Type B pancreatic cell (in vitro differentiated cells): ENCODE results near the gene SEC22A. TPM values are rescaled to one million over a fixed set of nuclear protein-coding genes. Genes with fewer than 3 reads are reported as not detected.

Experiments used
- DNase-seq: peaks from one replicate; pipeline ENCODE4 v3.0.0; 2021; ENCODE audit warnings: mixed read lengths; ENCODE audit not compliant: unreplicated experiment; ENCODE audit errors: extremely low spot score
- H3K27ac Mint-ChIP-seq: 2 replicates; pipeline ENCODE4 v1.8.0; 2021; ENCODE audit warnings: mild to moderate bottlenecking, mixed read lengths
- H3K27me3 Mint-ChIP-seq: 2 replicates; pipeline ENCODE4 v1.8.0; 2021; ENCODE audit warnings: mixed read lengths
- H3K36me3 Mint-ChIP-seq: 2 replicates; pipeline ENCODE4 v1.8.0; 2021; ENCODE audit warnings: mixed read lengths
- H3K4me1 Mint-ChIP-seq: one replicate; pipeline ENCODE4 v1.8.0; 2021; ENCODE audit warnings: mixed read lengths; ENCODE audit not compliant: unreplicated experiment
- H3K4me3 Mint-ChIP-seq: 2 replicates; pipeline ENCODE4 v1.8.0; 2021; ENCODE audit warnings: mild to moderate bottlenecking, mixed read lengths
- H3K9me3 Mint-ChIP-seq: 2 replicates; pipeline ENCODE4 v1.8.0; 2021; ENCODE audit warnings: mixed read lengths
- CTCF ChIP-seq: fragments of 200-600 bp; sonication (generic); conservative IDR thresholded peaks from 2 replicates; pipeline ENCODE4 v1.5.0; 2021; ENCODE audit warnings: antibody characterized with exemption, mild to moderate bottlenecking
- total RNA-seq: library from RNA; stranded (reverse); gene quantifications from 2 replicates; pipeline ENCODE4 v1.2.1, GENCODE V29; 2021; ENCODE audit warnings: low replicate concordance

The SEC22A gene
- total RNA-seq, 1 donor from 2014 or later = 15.6 TPM

- H3K27ac Mint-ChIP-seq = no peak overlapping the region
- no peak for DNase-seq
- peaks cover 9% of the 10 kb centered on the region for H3K4me1 Mint-ChIP-seq
- H3K27me3 Mint-ChIP-seq = peaks cover 7% of the 10 kb centered on the region
- no peaks in the 10 kb centered on the region for H3K36me3 Mint-ChIP-seq
- TF ChIP-seq CTCF = no peak
- H3K9me3 Mint-ChIP-seq = no peaks in the 10 kb centered on the region
- H3K4me3 Mint-ChIP-seq = no peak overlapping the region
Measured at GRCh38 chr3:123313889-123314288, 112.1 kb downstream of the SEC22A start.

- no peak for DNase-seq
- no peaks in the 10 kb centered on the region for H3K36me3 Mint-ChIP-seq
- H3K9me3 Mint-ChIP-seq = no peaks in the 10 kb centered on the region
- TF ChIP-seq CTCF = no peak
- peaks cover 9% of the 10 kb centered on the region for H3K4me1 Mint-ChIP-seq
- peaks cover 7% of the 10 kb centered on the region for H3K27me3 Mint-ChIP-seq
- no peak overlapping the region for H3K4me3 Mint-ChIP-seq
- H3K27ac Mint-ChIP-seq = no peak overlapping the region
Measured at GRCh38 chr3:123314359-123315270, 112.9 kb downstream of the SEC22A start.

- no peaks in the 10 kb centered on the region for H3K9me3 Mint-ChIP-seq
- no peak for TF ChIP-seq CTCF
- peaks cover 7% of the 10 kb centered on the region for H3K27me3 Mint-ChIP-seq
- H3K4me1 Mint-ChIP-seq = peaks cover 9% of the 10 kb centered on the region
- H3K4me3 Mint-ChIP-seq = no peak overlapping the region
- no peaks in the 10 kb centered on the region for H3K36me3 Mint-ChIP-seq
- no peak overlapping the region for H3K27ac Mint-ChIP-seq
- no peak for DNase-seq
Measured at GRCh38 chr3:123315271-123315595, 113.5 kb downstream of the SEC22A start.

GRCh38 chr3:123317716-123318115 is 116.0 kb downstream of the SEC22A start:
- H3K27ac Mint-ChIP-seq = no peak overlapping the region
- no peak for DNase-seq
- H3K4me3 Mint-ChIP-seq = no peak overlapping the region
- TF ChIP-seq CTCF = no peak
- no peaks in the 10 kb centered on the region for H3K36me3 Mint-ChIP-seq
- peaks cover 4% of the 10 kb centered on the region for H3K27me3 Mint-ChIP-seq
- H3K9me3 Mint-ChIP-seq = no peaks in the 10 kb centered on the region
- H3K4me1 Mint-ChIP-seq = no peaks in the 10 kb centered on the region

GRCh38 chr3:123318374-123318773 is 116.6 kb downstream of the SEC22A start:
- no peaks in the 10 kb centered on the region for H3K9me3 Mint-ChIP-seq
- peaks cover 9% of the 10 kb centered on the region for H3K27me3 Mint-ChIP-seq
- no peak for TF ChIP-seq CTCF
- no peak for DNase-seq
- H3K4me3 Mint-ChIP-seq = no peak overlapping the region
- H3K27ac Mint-ChIP-seq = no peak overlapping the region
- no peaks in the 10 kb centered on the region for H3K4me1 Mint-ChIP-seq
- no peaks in the 10 kb centered on the region for H3K36me3 Mint-ChIP-seq
